ENCODE measurements around the gene MIER2. TPM values are rescaled to one million over a fixed set of nuclear protein-coding genes. Genes with fewer than 3 reads are reported as not detected.

The MIER2 gene
- total and polyA plus RNA-seq, 4 donors = 2.7 to 4.1 (median 3.7) TPM

GRCh38 chr19:330503-330902, 14.1 kb downstream of the MIER2 start:
- H3K27me3 ChIP-seq (ENCODE audit: control insufficient read depth in 4 of 4, insufficient read depth in 4 of 4, low read length in 3 of 4) = no peaks in the 10 kb centered on the region
- peaks cover 3 to 16% (median 6%) of the 10 kb centered on the region in 4 donors for H3K9me3 ChIP-seq (ENCODE audit: control insufficient read depth in 4 of 4, low read length in 3 of 4)
- H3K9ac ChIP-seq (ENCODE audit: low read depth in 1 of 2, low read length in 2 of 2) = no peak overlapping the region
- no peak for DNase-seq (ENCODE audit: low spot score)
- no peak overlapping the region for H3K27ac ChIP-seq (ENCODE audit: low read depth in 1 of 2, low read length in 2 of 2)
- peaks cover 9 to 41% (median 17%) of the 10 kb centered on the region in 4 donors for H3K36me3 ChIP-seq (ENCODE audit: control insufficient read depth in 4 of 4, insufficient read depth in 3 of 4, low read depth in 1 of 4, low read length in 3 of 4)
- no peak overlapping the region for H3K4me3 ChIP-seq (ENCODE audit: low read depth in 1 of 3, low read length in 3 of 3)
- no peaks in the 10 kb centered on the region for H3K4me1 ChIP-seq (ENCODE audit: control insufficient read depth in 4 of 4, insufficient read depth in 4 of 4, low read length in 3 of 4)
- TF ChIP-seq, protein P1, sequence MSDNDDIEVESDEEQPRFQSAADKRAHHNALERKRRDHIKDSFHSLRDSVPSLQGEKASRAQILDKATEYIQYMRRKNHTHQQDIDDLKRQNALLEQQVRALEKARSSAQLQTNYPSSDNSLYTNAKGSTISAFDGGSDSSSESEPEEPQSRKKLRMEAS (IDR thresholded peaks at IDR 0.05) = no peak
- TF ChIP-seq FOXA1 (IDR thresholded peaks at IDR 0.05) (no peak), ZBTB33 (IDR thresholded peaks at IDR 0.05) (no peak), FOXA2 (IDR thresholded peaks at IDR 0.05) (no peak), TAF1 (conservative IDR thresholded peaks at IDR 0.05) (no peak), NR2F2 (IDR thresholded peaks at IDR 0.05) (no peak), SP1 (IDR thresholded peaks at IDR 0.05) (no peak), GABPA (IDR thresholded peaks at IDR 0.05 in 1 of 2, conservative IDR thresholded peaks at IDR 0.05 in 1 of 2) (no peak), HNF4G (IDR thresholded peaks at IDR 0.05) (no peak), JUND (IDR thresholded peaks at IDR 0.05) (no peak), YY1 (IDR thresholded peaks at IDR 0.05) (no peak)
- 98% methylated on average over 8 of the region's 8 CpGs for WGBS

GRCh38 chr19:329876-330275, 14.7 kb downstream of the MIER2 start:
- H3K9ac ChIP-seq (ENCODE audit: low read depth in 1 of 2, low read length in 2 of 2) = no peak overlapping the region
- no peak overlapping the region for H3K4me3 ChIP-seq (ENCODE audit: low read depth in 1 of 3, low read length in 3 of 3)
- H3K36me3 ChIP-seq (ENCODE audit: control insufficient read depth in 4 of 4, insufficient read depth in 3 of 4, low read depth in 1 of 4, low read length in 3 of 4) = peaks cover 9 to 46% (median 19%) of the 10 kb centered on the region in 4 donors
- no peak for DNase-seq (ENCODE audit: low spot score)
- no peak for TF ChIP-seq FOXA2 (IDR thresholded peaks at IDR 0.05)
- TF ChIP-seq ZBTB33 (IDR thresholded peaks at IDR 0.05) = no peak
- no peak for TF ChIP-seq RXRA (IDR thresholded peaks at IDR 0.05)
- TF ChIP-seq EGR1 (IDR thresholded peaks at IDR 0.05; ENCODE audit: low read depth in 2 of 2) = no peak
- TF ChIP-seq RAD21 (IDR thresholded peaks at IDR 0.05) = no peak
- TF ChIP-seq CTCF (IDR thresholded peaks at IDR 0.05; ENCODE audit: low read depth, low read length, missing input control) = no peak
- TF ChIP-seq YY1 (IDR thresholded peaks at IDR 0.05) = no peak
- TF ChIP-seq TAF1 (conservative IDR thresholded peaks at IDR 0.05) = no peak
- TF ChIP-seq, protein P2, sequence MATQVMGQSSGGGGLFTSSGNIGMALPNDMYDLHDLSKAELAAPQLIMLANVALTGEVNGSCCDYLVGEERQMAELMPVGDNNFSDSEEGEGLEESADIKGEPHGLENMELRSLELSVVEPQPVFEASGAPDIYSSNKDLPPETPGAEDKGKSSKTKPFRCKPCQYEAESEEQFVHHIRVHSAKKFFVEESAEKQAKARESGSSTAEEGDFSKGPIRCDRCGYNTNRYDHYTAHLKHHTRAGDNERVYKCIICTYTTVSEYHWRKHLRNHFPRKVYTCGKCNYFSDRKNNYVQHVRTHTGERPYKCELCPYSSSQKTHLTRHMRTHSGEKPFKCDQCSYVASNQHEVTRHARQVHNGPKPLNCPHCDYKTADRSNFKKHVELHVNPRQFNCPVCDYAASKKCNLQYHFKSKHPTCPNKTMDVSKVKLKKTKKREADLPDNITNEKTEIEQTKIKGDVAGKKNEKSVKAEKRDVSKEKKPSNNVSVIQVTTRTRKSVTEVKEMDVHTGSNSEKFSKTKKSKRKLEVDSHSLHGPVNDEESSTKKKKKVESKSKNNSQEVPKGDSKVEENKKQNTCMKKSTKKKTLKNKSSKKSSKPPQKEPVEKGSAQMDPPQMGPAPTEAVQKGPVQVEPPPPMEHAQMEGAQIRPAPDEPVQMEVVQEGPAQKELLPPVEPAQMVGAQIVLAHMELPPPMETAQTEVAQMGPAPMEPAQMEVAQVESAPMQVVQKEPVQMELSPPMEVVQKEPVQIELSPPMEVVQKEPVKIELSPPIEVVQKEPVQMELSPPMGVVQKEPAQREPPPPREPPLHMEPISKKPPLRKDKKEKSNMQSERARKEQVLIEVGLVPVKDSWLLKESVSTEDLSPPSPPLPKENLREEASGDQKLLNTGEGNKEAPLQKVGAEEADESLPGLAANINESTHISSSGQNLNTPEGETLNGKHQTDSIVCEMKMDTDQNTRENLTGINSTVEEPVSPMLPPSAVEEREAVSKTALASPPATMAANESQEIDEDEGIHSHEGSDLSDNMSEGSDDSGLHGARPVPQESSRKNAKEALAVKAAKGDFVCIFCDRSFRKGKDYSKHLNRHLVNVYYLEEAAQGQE (IDR thresholded peaks at IDR 0.05) = no peak
- no peaks in the 10 kb centered on the region for H3K4me1 ChIP-seq (ENCODE audit: control insufficient read depth in 4 of 4, insufficient read depth in 4 of 4, low read length in 3 of 4)
- H3K27ac ChIP-seq (ENCODE audit: low read depth in 1 of 2, low read length in 2 of 2) = no peak overlapping the region
- WGBS = 97% methylated on average over 7 of the region's 7 CpGs
- peaks cover 3 to 16% (median 6%) of the 10 kb centered on the region in 4 donors for H3K9me3 ChIP-seq (ENCODE audit: control insufficient read depth in 4 of 4, low read length in 3 of 4)
- H3K27me3 ChIP-seq (ENCODE audit: control insufficient read depth in 4 of 4, insufficient read depth in 4 of 4, low read length in 3 of 4) = no peaks in the 10 kb centered on the region

Measured in liver (tissue), 9 donors.